SKM-1 treated with dmso at 0.1 percent for 144 hours (cell line): ENCODE data around the gene SYTL1.

Experiments used
- DNase-seq: peaks from one replicate; lab custom pipeline; 2025; ENCODE audit not compliant: unreplicated experiment; lab: John Stamatoyannopoulos, UW

SYTL1 gene

DNA sequence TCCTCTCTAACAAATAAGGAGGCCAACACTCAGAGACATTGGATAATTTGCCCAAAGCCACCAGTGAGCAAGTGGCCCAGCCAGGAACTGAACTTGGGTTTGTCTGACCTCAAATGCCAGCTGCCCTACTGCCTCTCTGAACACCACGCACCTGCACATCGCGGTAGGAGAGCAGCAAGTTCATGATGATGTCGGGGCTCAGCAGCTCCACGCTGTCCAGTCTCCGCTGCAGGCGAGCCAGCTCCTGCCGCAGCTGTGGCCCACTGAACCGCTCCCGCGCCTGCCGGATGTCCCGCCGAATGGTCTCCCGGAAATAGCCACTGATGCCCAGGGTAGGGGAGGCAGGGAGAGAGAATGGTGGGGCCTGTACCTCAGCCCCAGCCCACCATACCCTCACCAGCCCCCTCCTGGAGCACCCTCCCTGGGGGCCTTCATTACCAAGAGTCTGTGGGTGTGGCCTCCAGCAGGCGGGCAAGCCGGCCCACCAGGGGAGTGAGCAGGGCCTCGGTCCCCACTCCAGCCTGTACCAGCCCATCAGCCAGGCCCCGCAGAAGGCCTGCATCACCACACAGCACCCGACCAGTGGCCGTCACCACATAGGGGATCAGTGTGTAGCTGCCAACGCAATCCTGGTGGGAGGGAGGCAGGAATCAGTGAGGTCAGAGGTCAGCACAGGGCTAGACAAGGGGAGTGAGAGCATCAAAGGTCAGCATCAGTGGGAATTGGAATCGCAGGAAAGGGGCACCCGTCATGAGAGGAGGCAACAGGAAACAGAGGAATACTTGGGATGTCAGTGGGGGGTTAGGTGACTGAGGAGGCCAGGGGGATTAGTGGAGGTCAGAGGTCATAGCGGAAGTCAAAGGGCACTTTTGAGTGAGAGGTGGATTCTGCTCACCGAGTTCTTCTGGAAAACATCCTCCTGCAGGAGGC is 22.2 kb downstream of the SYTL1 start:
- DNase-seq, result no peak

GRCh38 chr1:27364696-27365371 is 23.0 kb downstream of the SYTL1 start:
- no peak for DNase-seq

- DNase-seq, result peak; percentile 85
Measured at GRCh38 chr1:27365372-27366112, 23.7 kb downstream of the SYTL1 start.

GRCh38 chr1:27366113-27366410 is 24.2 kb downstream of the SYTL1 start:
- DNase-seq, result no peak

DNA sequence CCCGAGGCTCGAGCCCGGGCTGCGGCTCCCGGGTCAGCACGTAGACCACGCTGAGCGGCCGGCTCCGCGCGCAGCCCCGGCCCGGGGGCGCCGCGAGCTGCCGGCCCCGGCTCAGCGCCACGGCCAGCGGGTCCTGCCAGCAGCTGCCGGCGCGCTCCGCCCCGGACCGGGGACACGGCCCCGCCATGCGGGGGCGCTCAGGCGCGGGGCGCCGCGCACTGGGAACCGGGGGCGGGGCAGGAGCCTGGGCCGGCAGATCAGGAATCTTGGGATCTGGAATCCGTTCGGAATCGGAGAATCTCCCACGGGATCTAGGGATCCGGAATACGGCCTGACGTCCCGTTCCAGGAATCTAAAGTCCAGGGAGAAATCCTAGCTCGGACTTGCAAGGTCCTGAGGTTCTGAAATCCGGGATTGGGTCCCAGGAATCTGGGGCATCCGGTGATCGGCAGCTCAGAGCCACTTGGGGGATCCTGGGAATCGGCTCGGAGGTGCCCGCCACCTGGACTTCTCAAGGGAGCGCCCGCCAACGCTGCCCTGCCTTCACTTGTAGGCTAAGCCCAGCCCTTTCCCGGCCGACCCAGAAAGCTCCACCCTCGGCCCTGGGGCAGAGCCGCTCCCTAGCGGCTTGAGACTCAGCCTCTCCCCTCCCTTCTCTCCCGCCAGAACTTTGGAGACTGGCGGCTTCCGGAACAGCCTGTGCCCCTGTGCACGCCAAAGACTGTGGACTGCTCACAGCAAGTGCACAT is 24.8 kb downstream of the SYTL1 start, which contains the start of gene MAP3K6:
Gene MAP3K6 (minus strand): TSS at position 551 of the 749 bp plus-strand sequence. CDS start 364 bp downstream, at position 187.
- DNase-seq, result peak; percentile 21

GRCh38 chr1:27367160-27367650 is 25.4 kb downstream of the SYTL1 start:
- no peak for DNase-seq

- DNase-seq, result no peak
Measured at GRCh38 chr1:27368869-27369582, 27.2 kb downstream of the SYTL1 start.

- no peak for DNase-seq
Measured at GRCh38 chr1:27372022-27372807, 30.4 kb downstream of the SYTL1 start.

DNA sequence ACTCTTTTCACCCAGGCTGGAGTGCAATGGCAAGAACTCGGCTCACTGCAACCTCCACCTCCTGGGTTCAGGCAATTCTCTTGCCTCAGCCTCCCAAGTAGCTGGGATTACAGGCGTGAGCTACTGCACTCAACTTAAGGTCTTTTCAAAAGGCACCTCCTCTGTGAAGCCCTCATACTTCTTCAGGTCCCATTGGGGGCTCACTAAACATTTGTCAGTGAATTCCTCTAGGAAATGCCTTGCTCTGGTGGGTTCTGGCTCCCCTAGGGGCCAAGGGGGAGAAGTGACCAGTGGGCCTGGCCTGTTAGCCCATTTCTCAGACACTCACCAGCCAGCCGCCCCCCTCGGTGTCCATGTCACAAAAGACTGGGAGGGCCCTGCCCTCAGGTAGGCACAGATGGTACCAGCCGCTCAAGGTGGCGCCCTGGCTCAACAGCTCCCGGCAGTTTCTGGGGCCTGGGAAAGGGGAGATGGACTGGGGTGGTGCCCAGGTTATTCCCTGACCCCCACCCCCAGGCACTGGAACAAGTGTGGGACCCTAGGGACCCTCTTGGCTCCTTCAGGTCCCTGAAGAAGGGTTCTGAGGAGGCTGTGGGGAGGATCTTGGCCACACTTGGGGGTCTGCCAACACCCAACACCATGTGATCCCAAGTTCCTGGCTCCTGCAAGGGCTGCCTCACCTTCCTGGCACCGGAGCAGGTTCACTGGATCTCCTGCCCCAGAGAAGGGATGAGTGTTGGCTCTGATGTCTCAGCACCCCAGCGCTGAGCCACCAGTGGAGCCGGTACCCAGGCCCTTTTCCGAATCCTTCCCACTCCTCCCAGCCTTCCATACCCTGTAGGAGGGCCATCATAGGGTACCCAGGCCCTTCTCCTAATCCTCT is 31.2 kb downstream of the SYTL1 start:
- no peak for DNase-seq

- no peak for DNase-seq
Measured at GRCh38 chr1:27374362-27375086, 32.7 kb downstream of the SYTL1 start, which contains the start of gene FCN3. Gene FCN3 (minus strand): TSS chr1:27374824. CDS start chr1:27374818, 6 bp downstream.

DNA sequence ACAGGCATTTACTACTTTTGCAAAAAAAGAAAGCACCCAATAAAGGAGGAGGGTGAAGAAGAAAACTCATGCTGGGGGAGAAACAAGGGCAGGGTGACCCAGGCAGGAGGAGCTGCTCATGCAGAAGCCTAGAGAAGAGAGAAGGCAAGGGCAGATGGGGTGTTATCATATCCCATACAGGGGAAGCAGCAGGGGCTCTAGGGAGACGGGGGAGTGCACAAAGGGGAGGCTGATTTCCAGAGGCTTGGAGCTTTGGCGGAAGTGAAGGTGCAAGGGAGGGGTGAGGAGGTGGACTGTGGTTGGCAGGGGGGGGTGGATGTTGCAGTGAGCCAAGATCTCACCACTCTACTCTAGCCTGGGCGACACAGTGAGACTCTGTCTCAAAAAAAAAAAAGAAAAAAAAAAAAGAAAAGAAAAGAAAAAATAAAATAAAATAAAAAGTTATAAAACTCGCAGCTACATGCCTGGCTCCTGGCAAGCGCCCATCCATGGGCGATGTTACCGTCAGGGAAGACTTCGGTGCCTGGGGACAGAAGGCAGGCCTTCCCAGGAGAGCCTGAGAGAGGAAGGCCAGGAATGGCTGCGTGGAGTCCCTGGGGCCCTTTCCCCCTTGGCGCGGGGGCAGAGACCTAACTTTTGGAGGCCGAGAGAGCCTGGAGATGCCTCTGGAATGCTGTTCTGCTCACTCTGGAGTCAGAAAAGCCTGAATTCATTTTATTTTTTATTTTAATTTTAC is 36.1 kb downstream of the SYTL1 start:
- no peak for DNase-seq

- no peak for DNase-seq
Measured at GRCh38 chr1:27379564-27380122, 37.8 kb downstream of the SYTL1 start.

DNA sequence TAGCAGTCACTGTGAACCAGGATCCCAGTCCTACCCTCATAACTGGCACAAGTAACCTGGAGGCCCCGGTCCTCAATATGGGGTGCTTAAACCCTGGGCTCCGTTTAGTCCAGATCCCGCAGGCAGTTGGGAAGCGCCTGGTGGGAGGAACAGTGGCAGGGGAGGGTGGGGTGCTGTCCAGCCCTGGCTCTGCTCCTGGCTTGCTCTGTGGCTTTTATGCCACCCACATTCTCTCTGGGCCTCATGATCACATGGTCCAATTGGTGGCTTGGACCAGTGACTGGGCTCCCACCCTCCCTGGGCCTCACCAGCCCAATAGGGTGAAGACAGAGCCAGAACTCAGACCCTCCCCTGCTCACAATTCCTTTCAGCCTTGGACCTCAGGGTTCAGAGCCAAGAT is 38.4 kb downstream of the SYTL1 start:
- DNase-seq, result no peak

DNA sequence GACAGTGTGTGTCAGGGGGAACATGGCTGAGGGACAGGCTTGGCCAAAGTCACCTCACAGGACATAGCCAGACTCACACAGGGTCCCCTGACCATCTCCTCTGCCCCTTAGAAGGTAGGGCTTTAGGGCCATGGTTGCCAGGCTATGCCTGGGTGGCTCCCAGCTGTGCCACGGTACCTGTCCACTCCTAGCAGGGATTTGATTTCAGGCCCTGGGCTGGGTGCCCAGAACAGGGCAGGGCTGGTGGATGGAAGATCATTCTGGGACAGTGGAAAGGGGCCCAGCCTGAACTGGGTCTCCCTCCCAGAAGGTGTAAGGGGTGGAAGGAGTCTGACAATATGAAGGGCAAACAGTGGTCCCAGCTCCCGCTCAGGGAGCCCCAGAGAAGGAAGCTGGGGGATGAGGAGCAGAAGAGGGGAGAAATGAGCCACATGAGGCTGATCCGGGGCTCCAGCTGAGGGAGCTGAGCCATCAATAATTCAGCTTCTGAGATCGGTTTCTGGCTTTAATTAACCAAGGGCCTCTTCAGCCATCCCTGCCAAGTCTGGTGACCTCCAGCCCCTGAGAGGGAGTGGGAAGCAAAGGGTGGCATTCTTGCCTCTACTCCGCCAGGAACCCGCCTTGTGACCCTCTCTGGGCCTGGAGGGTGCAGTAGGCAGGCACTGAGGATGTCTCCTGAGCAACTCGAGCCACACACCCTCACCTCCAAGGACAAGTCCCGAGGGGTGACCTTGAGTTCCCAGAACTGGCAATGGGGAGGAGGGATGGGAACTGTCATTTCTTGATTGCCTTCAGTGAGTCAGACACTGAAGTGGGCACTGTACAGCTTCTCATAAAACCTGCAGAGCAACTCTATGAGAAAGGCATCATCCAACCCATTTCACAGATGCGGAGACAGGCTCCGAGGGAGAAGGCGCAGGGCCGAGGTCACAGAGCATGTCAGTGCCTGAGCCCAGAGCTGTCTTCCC is 39.2 kb downstream of the SYTL1 start:
- DNase-seq, result no peak

GRCh38 chr1:27381969-27382762 is 40.3 kb downstream of the SYTL1 start:
- DNase-seq, result no peak
